Right ventricle myocardium superior (tissue), 1 donor: ENCODE measurements around the gene TRANK1. TPM values are rescaled to one million over a fixed set of nuclear protein-coding genes. Genes with fewer than 3 reads are reported as not detected.
A peak's percentile ranks its signal among the peaks of the same experiment; 100 is the strongest.

Experiments used
- ATAC-seq: fragments of 200-7000 bp; cut with Tn5 transposase; one replicate; pipeline ENCODE4 v1.9.1; 2020; ENCODE audit warnings: mild to moderate bottlenecking; ENCODE audit not compliant: poor library complexity
- DNase-seq: peaks from one replicate; pipeline ENCODE4 v3.0.0-alpha.2; 2020
- intact Hi-C: fragments of 100-400 bp; cut with DNase I; formaldehyde crosslinking; loops from one replicate; pipeline ENCODE4 v1.11.2; 2022
- total RNA-seq: library from RNA; stranded (reverse); fragmentation: NEBNext Ultra II Directional; extraction: Animal tissue kit (Norgen Biotek cat#: 25700); gene quantifications from one replicate; pipeline ENCODE4 v1.2.1, GENCODE V29; 2021
- donor health status: DM: no; HTN: yes; CAD: no; lungs with severe emphysema.

TRANK1 gene
- total RNA-seq, 1 donor from 2014 or later = 3.4 TPM

- intact Hi-C loops = no loop called here
- DNase-seq (peak; percentile 44), ATAC-seq (peak; percentile 57)
These were observed 157.6 kb downstream of the TRANK1 start for GRCh38 chr3:36786921-36787890.

- intact Hi-C loops = no loop called here
- DNase-seq (no peak), ATAC-seq (peak; percentile 22)
These were observed 160.7 kb downstream of the TRANK1 start for GRCh38 chr3:36784138-36784635.

DNA sequence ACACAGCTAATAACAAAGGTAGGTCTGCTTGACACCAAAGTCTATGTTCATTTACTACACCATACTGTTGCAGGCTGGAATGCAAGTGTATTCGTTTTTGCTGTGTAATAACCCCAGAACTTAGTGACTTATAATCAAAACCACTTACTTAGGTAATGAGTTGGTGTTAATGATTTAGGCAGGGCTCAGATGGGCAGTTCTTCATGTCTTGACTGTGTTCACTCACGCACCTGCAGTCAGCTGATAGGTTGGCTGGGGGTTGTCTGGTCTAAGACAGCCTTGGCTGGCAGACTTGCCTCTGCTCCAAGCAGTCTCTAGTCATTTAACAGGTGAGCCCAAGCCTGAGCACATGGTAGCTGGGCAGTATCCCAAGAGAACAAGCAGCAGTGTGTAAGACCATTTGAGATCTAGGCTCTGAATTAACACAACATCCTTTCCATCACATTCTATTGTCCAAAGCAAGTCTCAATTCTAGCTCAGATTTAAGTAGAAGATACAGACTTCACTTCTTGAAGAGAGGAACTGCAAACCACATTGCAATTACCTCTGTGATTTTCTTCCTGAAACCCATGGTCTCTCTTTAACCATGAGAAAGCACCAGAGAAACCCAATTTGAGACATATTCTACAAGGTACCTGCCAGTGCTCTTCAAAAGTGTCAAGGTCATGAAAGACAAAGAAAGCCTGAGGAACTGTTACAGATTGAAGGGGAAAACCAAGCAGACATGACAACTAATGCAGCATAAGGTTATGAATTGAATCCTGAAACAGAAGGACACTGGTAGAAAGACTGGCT, 167.2 kb downstream of the TRANK1 start:
- DNase-seq = no peak
- intact Hi-C loops = no loop called here
- ATAC-seq = no peak

Other genes starting within 250 kb of the TRANK1 start
- 0.43 TPM for gene DCLK3, start 180.5 kb downstream of the TRANK1 start, total RNA-seq
- 17.9 TPM for gene EPM2AIP1, start 48.1 kb upstream of the TRANK1 start, total RNA-seq
- gene MLH1, start 48.5 kb upstream of the TRANK1 start, total RNA-seq = 42.7 TPM
- 150 TPM for gene LRRFIP2, start 229.5 kb upstream of the TRANK1 start, total RNA-seq